Neuronal stem cell (in vitro differentiated cells): ENCODE data around the gene PRICKLE3.
A peak's percentile ranks its signal among the peaks of the same experiment; 100 is the strongest.

Experiments
- DNase-seq: peaks from one replicate; pipeline ENCODE4 v3.0.0-alpha.2; 2013; ENCODE audit warnings: low spot score
- H2AFZ ChIP-seq: one replicate; pipeline ENCODE4 v1.6.1; 2013; ENCODE audit warnings: mild to moderate bottlenecking, low read length, inconsistent platforms
- H2AK5ac ChIP-seq: 2 replicates; pipeline ENCODE4 v1.6.1; 2013; ENCODE audit warnings: low read depth, mild to moderate bottlenecking, inconsistent platforms, low read length, moderate library complexity, mixed read lengths
- H2BK120ac ChIP-seq: 2 replicates; pipeline ENCODE4 v1.6.1; 2013; ENCODE audit warnings: low read depth, mild to moderate bottlenecking, inconsistent platforms, low read length, moderate library complexity, mixed read lengths
- H2BK12ac ChIP-seq: one replicate; pipeline ENCODE4 v1.6.1; 2013; ENCODE audit warnings: low read length, inconsistent platforms
- H2BK15ac ChIP-seq: 2 replicates; pipeline ENCODE4 v1.6.1; 2013; ENCODE audit warnings: mild to moderate bottlenecking, low read length, inconsistent platforms, mixed read lengths
- H2BK5ac ChIP-seq: one replicate; pipeline ENCODE4 v1.6.1; 2013; ENCODE audit warnings: inconsistent platforms, mild to moderate bottlenecking, low read length, moderate library complexity
- H3K14ac ChIP-seq: one replicate; pipeline ENCODE4 v1.6.1; 2013; ENCODE audit warnings: low read length, inconsistent platforms
- H3K18ac ChIP-seq: 2 replicates; pipeline ENCODE4 v1.6.1; 2013; ENCODE audit warnings: low read length, inconsistent platforms
- H3K23ac ChIP-seq: 2 replicates; pipeline ENCODE4 v1.6.1; 2013; ENCODE audit warnings: low read depth, mild to moderate bottlenecking, mixed read lengths, low read length, inconsistent platforms; ENCODE audit not compliant: poor library complexity
- H3K27ac ChIP-seq: replicated peaks from 3 replicates; pipeline ENCODE4 v1.5.1; 2013; ENCODE audit warnings: low read length, inconsistent platforms
- H3K27me3 ChIP-seq, 3 experiments: 2 replicates each; pipeline ENCODE4 v1.6.1; 2013; ENCODE audit warnings: low read length in 3 of 3, mild to moderate bottlenecking in 2 of 3, inconsistent platforms in 1 of 3, low read depth in 1 of 3, mixed read lengths in 1 of 3, moderate library complexity in 1 of 3; ENCODE audit not compliant: control insufficient read depth in 3 of 3, insufficient read depth in 3 of 3
- H3K36me3 ChIP-seq, 2 donors: replicated peaks in 1 of 2; 2 replicates each; pipeline ENCODE4 v1.6.1; 2013; ENCODE audit warnings: low read length in 2 of 2; ENCODE audit not compliant: control insufficient read depth in 2 of 2, insufficient read depth in 2 of 2
- H3K4ac ChIP-seq: 2 replicates; pipeline ENCODE4 v1.6.1; 2013; ENCODE audit warnings: inconsistent platforms, mild to moderate bottlenecking, low read length, moderate library complexity
- H3K4me1 ChIP-seq, 2 donors: 1 replicate in 1 of 2; 2 replicates in 1 of 2; pipeline ENCODE4 v1.6.1; 2013; ENCODE audit warnings: low read length in 2 of 2, low read depth in 1 of 2; ENCODE audit not compliant: control insufficient read depth in 2 of 2, insufficient read depth in 1 of 2
- H3K4me2 ChIP-seq: one replicate; pipeline ENCODE4 v1.6.1; 2013; ENCODE audit warnings: mild to moderate bottlenecking, low read length, inconsistent platforms; ENCODE audit not compliant: insufficient read depth, poor library complexity, severe bottlenecking
- H3K4me3 ChIP-seq, 2 donors: 2 replicates each; pipeline ENCODE4 v1.5.1; 2013; ENCODE audit warnings: low read length in 2 of 2, mild to moderate bottlenecking in 2 of 2, inconsistent platforms in 1 of 2, moderate library complexity in 1 of 2
- H3K79me1 ChIP-seq: one replicate; pipeline ENCODE4 v1.6.1; 2013; ENCODE audit warnings: low read depth, mild to moderate bottlenecking, inconsistent platforms, low read length, moderate library complexity
- H3K9ac ChIP-seq: one replicate; pipeline ENCODE4 v1.6.1; 2013; ENCODE audit warnings: mild to moderate bottlenecking, low read depth, low read length, inconsistent platforms; ENCODE audit not compliant: poor library complexity
- H3K9me3 ChIP-seq, 2 donors: replicated peaks in 1 of 2; 2 replicates each; pipeline versions ENCODE3 to v1.6.1; 2013; ENCODE audit warnings: low read length in 2 of 2, mild to moderate bottlenecking in 2 of 2, inconsistent platforms in 1 of 2, low read depth in 1 of 2, mixed read lengths in 1 of 2, moderate library complexity in 1 of 2; ENCODE audit not compliant: control insufficient read depth in 2 of 2, insufficient read depth in 1 of 2
- H4K8ac ChIP-seq: one replicate; pipeline ENCODE4 v1.6.1; 2013; ENCODE audit warnings: low read depth, mild to moderate bottlenecking, inconsistent platforms, low read length, moderate library complexity
- H4K91ac ChIP-seq: one replicate; pipeline ENCODE4 v1.6.1; 2013; ENCODE audit warnings: low read length, low read depth, mild to moderate bottlenecking, inconsistent platforms; ENCODE audit not compliant: poor library complexity
- WGBS, 2 donors: extraction: QIAGEN DNeasy Blood & Tissue Kit; methylation state at CpG; one replicate each; pipeline ENCODE4 v1.1.7; 2013; ENCODE audit warnings: missing lambda C conversion rate in 2 of 2, mixed read lengths in 1 of 2; ENCODE audit not compliant: insufficient read length in 2 of 2, insufficient replicate concordance in 1 of 2; ENCODE audit errors: extremely low coverage in 2 of 2; 5-methylcytosine and 5-hydroxymethylcytosine counted together

The PRICKLE3 gene

GRCh38 chrX:49157194-49157593 lies 29.0 kb downstream of the PRICKLE3 start:
- no peak overlapping the region for H3K4ac ChIP-seq
- WGBS, 2 donors: no CpG with 5 or more reads among the region's 25 CpGs

GRCh38 chrX:49155900-49156837 lies 30.0 kb downstream of the PRICKLE3 start:
- Histone ChIP-seq H3K4ac (no peak overlapping the region), H4K8ac (no peak overlapping the region)

More at GRCh38 chrX:49157194-49157593, 29.0 kb downstream of the PRICKLE3 start:
- Histone ChIP-seq H3K27me3 (peaks cover 0 to 7% (median 6%) of the 10 kb centered on the region in 3 experiments), H3K36me3 (no peaks in the 10 kb centered on the region), H3K27ac (no peak overlapping the region), H3K4me1 (peaks cover 0 to 4% of the 10 kb centered on the region in 2 donors), H2BK120ac (no peak overlapping the region), H4K91ac (no peak overlapping the region), H3K9ac (no peak overlapping the region), H3K18ac (no peak overlapping the region), H2AFZ (no peak overlapping the region), H3K9me3 (no peaks in the 10 kb centered on the region), H3K79me1 (no peaks in the 10 kb centered on the region), H2BK15ac (no peak overlapping the region), H3K14ac (no peak overlapping the region), H3K23ac (no peak overlapping the region), H2AK5ac (no peak overlapping the region), H3K4me2 (no peak overlapping the region), H2BK5ac (no peak overlapping the region), H4K8ac (peak overlapping the region; percentile 43), H3K4me3 (no peak overlapping the region), H2BK12ac (no peak overlapping the region)
- DNase-seq: no peak

DNA sequence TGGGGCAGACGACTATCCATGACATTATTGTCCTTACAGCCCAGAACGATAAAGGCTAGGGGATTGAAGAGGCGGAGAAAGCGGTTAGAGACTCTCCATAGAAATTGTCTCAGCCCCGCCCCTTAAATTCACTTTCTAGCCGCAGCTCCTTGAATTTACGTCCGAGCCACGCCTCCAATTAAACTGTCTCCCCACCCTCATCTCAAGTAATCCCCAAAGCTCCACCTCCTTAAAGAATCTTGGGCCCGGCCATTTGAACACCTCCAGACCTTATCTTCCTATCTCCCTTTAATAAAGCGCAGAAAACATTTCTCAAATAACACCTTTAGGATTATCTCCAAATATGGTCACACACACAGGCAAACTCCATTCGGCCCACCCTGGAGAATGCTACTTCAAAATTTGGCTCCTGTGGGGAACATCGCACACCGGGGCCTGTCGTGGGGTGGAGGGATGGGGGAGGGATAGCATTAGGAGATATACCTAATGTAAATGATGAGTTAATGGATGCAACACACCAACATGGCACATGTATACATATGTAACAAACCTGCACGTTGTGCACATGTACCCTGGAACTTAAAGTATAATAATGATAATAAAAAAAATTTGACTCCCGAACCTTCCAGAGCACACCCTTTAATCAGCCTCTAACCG lies 30.8 kb downstream of the PRICKLE3 start:
- H3K36me3 ChIP-seq: no peaks in the 10 kb centered on the region
- H4K91ac ChIP-seq: no peak overlapping the region
- no peak overlapping the region for H3K18ac ChIP-seq
- peaks cover 0 to 7% (median 3%) of the 10 kb centered on the region in 3 experiments for H3K27me3 ChIP-seq
- H2BK120ac ChIP-seq: no peak overlapping the region
- peak overlapping the region; percentile 73 for H2AFZ ChIP-seq
- no peak overlapping the region for H3K23ac ChIP-seq
- peak overlapping the region; percentile 49 to 57 for H3K4me3 ChIP-seq
- no peak overlapping the region for H4K8ac ChIP-seq
- peak overlapping the region; percentile 63 for H3K27ac ChIP-seq
- no peaks in the 10 kb centered on the region for H3K79me1 ChIP-seq
- WGBS, 2 donors: no CpG with 5 or more reads among the region's 18 CpGs
- no peak overlapping the region for H3K9ac ChIP-seq
- H3K9me3 ChIP-seq: no peaks in the 10 kb centered on the region
- no peak overlapping the region for H2BK5ac ChIP-seq
- peak overlapping the region; percentile 38 for H3K4me2 ChIP-seq
- H2BK12ac ChIP-seq: no peak overlapping the region
- peak; percentile 60 for DNase-seq
- H3K14ac ChIP-seq: no peak overlapping the region
- H3K4ac ChIP-seq: no peak overlapping the region
- H2BK15ac ChIP-seq: no peak overlapping the region
- peaks cover 0 to 4% of the 10 kb centered on the region in 2 donors for H3K4me1 ChIP-seq
- H2AK5ac ChIP-seq: no peak overlapping the region

More at GRCh38 chrX:49155900-49156837, 30.0 kb downstream of the PRICKLE3 start:
- DNase-seq: peak; percentile 69
- peak overlapping the region; percentile 54 for H3K4me2 ChIP-seq
- no CpG with 5 or more reads among the region's 65 CpGs for WGBS, 2 donors
- H3K79me1 ChIP-seq: no peaks in the 10 kb centered on the region
- H2BK15ac ChIP-seq: no peak overlapping the region
- H3K27ac ChIP-seq: peak overlapping the region; percentile 95
- H3K18ac ChIP-seq: peak overlapping the region; percentile 64
- no peaks in the 10 kb centered on the region for H3K36me3 ChIP-seq
- H3K14ac ChIP-seq: no peak overlapping the region
- H3K23ac ChIP-seq: no peak overlapping the region
- peak overlapping the region; percentile 49 to 71 for H3K4me3 ChIP-seq
- H3K9ac ChIP-seq: peak overlapping the region; percentile 70
- H3K4me1 ChIP-seq: peaks cover 0 to 4% of the 10 kb centered on the region in 2 donors
- H2BK12ac ChIP-seq: no peak overlapping the region
- H4K91ac ChIP-seq: no peak overlapping the region
- peak overlapping the region; percentile 73 for H2AFZ ChIP-seq
- H3K9me3 ChIP-seq: no peaks in the 10 kb centered on the region
- H2BK120ac ChIP-seq: no peak overlapping the region
- peak overlapping the region; percentile 24 for H2BK5ac ChIP-seq
- no peak overlapping the region for H2AK5ac ChIP-seq
- peaks cover 0 to 7% (median 3%) of the 10 kb centered on the region in 3 experiments for H3K27me3 ChIP-seq

GRCh38 chrX:49153467-49153866 lies 32.7 kb downstream of the PRICKLE3 start:
- Histone ChIP-seq H2BK120ac (no peak overlapping the region), H4K8ac (no peak overlapping the region), H3K4me3 (no peak overlapping the region), H3K79me1 (no peaks in the 10 kb centered on the region), H3K9ac (no peak overlapping the region), H3K27ac (no peak overlapping the region), H2BK12ac (no peak overlapping the region), H3K4me1 (peaks cover 0 to 4% of the 10 kb centered on the region in 2 donors), H3K18ac (no peak overlapping the region), H3K27me3 (peaks cover 0 to 3% (median 0%) of the 10 kb centered on the region in 3 experiments), H3K9me3 (no peaks in the 10 kb centered on the region), H3K4me2 (no peak overlapping the region), H3K36me3 (no peaks in the 10 kb centered on the region), H2BK15ac (no peak overlapping the region), H2AFZ (no peak overlapping the region), H2BK5ac (no peak overlapping the region), H3K14ac (no peak overlapping the region), H3K23ac (no peak overlapping the region), H2AK5ac (no peak overlapping the region), H3K4ac (no peak overlapping the region), H4K91ac (no peak overlapping the region)
- no peak for DNase-seq
- WGBS, 2 donors: no CpG with 5 or more reads among the region's 1 CpG
